Left renal cortex interstitium (tissue), 4 donors: ENCODE data around the gene MAS1. TPM values are rescaled to one million over a fixed set of nuclear protein-coding genes. Genes with fewer than 3 reads are reported as not detected.
"Not testable (repeated sequence)": the region's sequence is repeated elsewhere in the genome, so short reads cannot be mapped to it uniquely, and the experiment has no call there.

Experiments used
- DNase-seq, 4 donors: peaks; one replicate each; pipeline ENCODE4 v3.0.0-alpha.2; 2013; ENCODE audit warnings: low read depth in 4 of 4, low spot score in 2 of 4, missing footprints in 1 of 4
- polyA plus RNA-seq, 4 donors: library from polyadenylated mRNA; unstranded; fragments of 120-200 nt; gene quantifications; one replicate each; pipeline ENCODE4 v1.2.1, GENCODE V29; 2013; ENCODE audit not compliant: insufficient read length in 4 of 4

The MAS1 gene
- polyA plus RNA-seq, result under 1 TPM in 3 of 4 donors, not detected in 1; 0.03 to 0.06 (median 0.04) TPM

DNA sequence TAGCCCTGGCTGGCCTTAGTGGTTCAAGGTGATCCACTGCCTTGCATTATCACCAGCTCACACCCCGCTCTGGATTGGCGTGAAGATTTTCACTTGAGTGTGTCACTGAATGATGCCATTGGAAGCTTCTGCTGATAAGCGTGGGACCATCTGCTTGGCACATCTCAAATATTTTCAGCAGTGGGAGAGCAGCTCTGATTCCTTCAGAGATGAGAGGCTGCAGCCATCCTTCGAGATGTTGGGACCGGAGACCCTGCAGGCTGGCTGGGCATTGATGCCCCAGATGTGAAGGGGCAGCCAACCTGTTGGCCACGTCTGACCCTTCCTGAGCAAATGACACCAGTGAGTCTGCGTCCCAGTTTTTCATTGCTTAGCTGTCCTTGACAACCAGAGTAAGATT, at the start of gene MAS1:
TSS of gene MAS1 (plus strand) at position 197 of the 400 bp plus-strand sequence. CDS start 15,968 bp downstream, outside the sequence.
- DNase-seq, result no peak

GRCh38 chr6:159842035-159842434, 48.8 kb upstream of the MAS1 start:
- DNase-seq, result no peak

DNA sequence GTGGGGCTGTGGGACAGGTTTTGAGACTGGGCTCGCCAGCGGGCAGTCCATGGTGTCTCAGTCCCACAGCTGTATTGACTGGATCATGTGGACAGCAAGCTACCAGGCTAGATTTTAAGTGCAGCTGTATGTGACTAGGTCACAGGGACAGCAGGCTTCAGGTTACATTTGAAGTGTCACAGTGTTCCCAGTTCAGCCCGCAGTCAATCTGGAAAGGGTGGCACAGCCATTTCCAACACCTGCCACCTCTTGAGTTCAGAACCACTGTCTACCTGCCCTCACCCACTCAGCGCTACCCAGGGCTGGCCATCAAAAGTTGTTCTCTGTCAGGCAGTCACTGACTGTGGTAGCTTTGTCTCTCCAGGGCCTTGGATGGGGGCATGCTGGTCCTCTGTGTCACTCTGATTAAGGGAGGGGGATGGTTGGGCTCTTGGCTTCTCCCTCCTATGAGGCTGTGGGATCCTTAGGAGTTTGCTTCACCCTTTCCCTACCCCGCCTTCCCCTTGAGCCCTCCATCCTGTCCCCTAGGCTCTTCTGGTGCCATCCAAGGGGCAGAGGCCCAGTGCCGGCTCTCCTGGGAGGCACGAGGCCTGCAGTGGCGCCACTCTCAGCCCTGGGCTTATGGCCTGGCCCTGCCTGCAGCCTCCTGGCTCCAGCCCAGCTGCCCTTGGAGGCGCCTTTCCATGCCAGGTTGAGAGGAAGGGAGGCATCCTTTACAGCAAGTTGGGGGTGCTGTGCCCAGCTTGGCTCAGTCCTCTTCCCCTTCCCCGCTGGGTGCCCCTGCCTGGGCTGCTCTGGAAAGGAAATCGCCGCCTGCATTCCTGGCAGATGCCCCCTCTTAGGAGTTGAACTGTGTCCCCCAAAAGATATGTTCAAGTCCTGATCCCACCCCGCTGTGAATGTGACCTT, 45.8 kb upstream of the MAS1 start:
- DNase-seq, result no peak

DNA sequence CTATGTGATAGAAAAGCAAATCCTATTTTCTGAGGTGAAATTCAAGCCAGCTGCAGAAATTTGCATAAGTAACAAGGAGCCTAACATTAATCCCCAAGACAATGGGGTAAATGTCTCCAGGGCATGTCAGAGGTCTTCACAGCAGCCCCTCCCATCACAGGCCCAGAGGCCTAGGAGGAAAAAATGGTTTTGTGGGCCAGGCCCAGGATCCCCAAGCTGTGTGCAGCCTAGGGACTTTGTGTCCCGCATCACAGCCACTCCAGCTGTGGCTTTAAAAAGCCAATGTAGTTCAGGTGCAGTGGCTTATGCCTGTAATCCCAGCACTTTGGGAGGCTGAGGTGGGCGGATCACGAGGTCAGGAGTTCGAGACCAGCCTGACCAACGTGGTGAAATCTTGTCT, 42.2 kb upstream of the MAS1 start:
- DNase-seq, result not testable (repeated sequence)

DNA sequence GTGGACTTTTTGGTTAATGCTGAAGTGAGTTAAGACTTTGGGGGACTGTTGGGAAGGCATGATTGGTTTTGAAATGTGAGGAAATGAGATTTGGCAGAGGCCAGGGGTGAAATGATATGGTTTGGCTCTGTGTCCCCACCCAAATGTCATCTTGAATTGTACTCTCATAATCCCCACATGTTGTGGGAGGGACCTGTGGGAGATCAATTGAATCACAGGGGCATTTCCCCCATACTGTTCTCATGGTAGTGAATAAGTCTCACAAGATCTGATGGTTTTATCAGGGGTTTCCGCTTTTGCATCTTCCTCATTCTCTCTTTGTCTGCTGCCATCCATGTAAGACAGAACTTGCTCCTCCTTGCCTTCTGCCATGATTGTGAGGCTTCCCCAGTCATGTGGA, 40.9 kb upstream of the MAS1 start:
- DNase-seq, result not testable (repeated sequence)

DNA sequence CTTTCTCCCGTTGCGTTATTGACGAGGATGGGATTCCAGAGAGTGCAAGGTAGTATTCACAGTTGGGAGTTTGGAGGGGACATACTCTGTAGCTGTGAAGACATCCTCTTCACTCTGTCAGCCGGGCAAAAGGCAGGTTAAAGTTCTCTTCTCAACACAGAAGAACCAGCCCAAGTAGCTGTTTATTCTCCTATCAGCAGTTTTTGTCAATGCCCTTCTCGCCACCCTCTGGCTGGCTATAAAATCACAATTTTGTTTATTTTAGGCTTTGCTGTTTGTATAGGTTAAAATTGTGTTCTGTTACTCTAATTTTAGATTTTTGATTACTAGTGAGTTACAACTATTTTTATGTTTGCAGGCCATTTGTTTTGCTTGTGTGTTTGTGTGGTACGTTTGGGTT, 37.9 kb upstream of the MAS1 start:
- DNase-seq, result no peak

GRCh38 chr6:159853754-159854153, 37.0 kb upstream of the MAS1 start:
- DNase-seq, result no peak

GRCh38 chr6:159854959-159855358, 35.8 kb upstream of the MAS1 start:
- no peak for DNase-seq

DNA sequence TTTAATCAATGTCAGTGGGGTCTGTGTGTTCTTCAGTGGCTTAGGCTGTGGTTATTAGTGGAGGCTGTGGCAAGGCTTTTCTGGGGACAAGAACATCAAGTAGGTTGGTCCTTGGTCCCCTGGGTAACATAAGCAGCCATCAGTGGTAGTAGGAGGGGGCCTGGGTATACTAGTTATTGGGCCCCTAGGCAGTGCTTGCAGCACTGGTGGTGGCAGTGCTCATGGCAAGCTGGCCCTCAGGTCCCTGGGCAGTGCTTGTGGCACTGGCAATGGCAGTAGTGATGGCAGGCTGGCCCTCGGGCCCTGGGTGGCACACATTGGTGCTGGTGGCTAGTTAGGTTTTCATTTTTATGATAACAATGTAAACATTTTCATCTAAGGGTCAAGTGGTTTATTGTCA, 32.5 kb upstream of the MAS1 start:
- no peak for DNase-seq

DNA sequence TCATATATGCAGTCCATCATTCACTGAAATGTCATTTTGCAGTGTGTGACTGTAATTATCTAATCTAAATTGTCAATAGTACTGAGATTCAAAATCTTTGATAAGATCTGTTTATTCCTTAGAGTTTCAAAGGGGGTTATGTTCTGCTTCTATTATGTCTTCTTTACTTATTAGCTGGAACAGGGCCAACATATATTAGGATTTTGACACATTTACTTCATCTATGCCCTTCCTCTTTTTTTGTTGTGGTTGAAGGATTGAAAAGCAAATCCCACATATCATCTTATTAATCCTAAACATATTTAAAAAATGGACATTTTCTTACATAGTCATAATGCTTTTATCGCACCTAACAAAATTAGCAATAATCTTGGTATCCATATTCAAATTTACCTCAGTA, 30.3 kb upstream of the MAS1 start:
- DNase-seq, result no peak

GRCh38 chr6:159862103-159862502, 28.7 kb upstream of the MAS1 start:
- DNase-seq, result no peak

DNA sequence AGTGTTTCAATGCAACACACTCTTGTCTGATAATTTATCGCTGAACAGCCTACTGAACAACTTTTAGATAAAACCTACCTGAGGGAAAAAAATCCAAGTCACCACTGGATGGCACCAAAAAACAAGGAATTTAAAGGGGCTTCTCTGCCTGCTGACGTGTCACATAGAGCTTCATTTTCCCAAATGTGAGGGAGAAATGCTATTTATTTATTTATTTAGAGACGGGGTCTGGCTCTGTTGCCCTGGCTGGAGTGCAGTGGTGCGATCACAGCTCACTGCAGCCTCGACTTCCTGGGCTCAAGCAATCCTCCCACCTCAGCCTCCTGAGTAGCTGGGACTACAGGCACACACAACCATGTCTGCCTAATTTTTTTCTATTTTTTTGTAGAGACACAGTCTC, 27.4 kb upstream of the MAS1 start:
- DNase-seq, result peak; percentile 20 to 72 (median 34)

- DNase-seq, result no peak
Measured at GRCh38 chr6:159865226-159865920, 25.4 kb upstream of the MAS1 start.

DNA sequence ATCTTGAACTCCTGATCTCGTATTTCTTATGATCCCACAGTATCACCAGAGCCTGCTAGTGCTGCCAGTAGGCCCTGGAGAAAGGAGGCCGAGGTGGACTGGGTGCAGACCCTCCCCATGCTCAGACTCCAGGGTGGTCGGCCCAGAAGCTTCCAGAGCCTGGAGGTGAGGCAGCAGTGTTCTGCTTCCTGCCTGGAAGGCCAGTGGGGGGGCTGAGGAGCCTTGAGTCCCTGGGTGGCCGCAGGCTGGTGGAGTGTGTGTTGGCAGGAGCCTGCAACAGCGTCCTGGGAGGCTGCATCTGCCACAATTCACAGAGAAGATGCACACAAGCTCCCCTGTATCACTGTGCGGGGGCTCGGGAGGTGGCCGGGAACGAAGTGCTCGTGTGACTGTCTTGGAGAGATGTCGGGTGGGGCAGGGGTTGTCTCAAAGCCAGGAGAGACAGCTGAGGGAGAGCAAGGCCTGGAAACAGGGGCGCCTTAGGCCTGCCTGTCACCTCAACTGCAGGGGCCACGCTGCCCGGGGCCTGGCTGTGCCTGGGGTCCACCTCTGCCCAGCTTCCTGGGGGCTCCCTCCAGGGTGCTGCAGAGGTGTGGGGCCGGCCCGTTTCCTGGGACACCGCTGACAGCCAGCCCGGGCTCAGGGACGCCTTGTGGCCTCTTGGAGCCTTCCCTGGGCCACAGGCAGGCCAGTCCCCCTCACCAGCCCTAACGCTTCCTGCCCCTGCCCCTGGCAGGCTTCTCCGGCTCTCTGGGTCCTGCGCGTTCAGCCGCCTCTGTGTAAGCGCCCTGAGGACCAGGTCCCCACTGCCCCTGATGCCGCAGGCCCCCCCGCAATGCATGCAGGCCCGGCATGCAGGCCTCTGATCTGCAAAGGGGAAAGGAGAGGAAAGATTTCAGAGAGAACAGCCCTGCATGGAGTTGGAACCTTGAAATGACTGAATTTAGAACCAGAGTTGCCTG, 24.2 kb upstream of the MAS1 start:
- DNase-seq, result no peak

GRCh38 chr6:159871241-159871640, 19.5 kb upstream of the MAS1 start:
- no peak for DNase-seq

DNA sequence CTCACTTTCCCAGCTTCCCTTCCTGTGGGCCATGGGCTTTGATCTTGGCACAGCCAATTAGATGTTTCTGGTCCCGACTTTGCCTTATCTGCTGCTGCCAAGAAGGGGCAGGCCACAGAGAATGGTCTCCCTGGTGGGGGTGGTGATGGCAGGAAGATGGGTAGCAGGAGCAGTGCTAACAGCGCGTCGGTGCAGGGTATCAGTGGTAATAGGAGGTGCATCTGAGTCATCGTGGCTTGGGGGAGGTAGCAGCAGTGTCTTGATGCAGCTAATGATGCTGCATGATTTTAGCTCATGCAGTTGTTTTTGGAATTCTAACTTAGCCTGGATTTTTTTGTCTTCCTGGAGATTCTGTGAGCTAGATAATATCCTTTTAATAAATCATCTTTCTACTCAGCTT, 18.9 kb upstream of the MAS1 start:
- DNase-seq, result no peak

DNA sequence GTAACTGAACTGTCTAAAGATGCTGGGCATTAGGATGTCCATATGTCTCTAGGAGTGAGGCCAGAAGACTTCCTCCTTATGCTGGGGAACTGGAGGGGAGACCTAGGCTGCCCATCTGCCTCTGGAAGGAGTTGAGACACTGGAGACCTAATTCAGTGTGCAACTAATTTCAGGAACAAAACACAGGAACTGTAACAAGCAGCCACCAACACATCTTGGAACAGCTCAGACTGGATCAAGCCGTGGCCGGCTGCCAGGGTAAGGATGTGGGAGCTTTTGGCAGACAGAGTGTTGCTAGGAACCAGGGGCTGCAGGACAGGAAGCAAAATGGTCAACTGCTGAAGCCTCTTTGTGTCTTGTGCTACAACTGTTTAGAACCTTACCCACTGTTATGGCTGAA, 16.4 kb upstream of the MAS1 start:
- DNase-seq, result no peak

DNA sequence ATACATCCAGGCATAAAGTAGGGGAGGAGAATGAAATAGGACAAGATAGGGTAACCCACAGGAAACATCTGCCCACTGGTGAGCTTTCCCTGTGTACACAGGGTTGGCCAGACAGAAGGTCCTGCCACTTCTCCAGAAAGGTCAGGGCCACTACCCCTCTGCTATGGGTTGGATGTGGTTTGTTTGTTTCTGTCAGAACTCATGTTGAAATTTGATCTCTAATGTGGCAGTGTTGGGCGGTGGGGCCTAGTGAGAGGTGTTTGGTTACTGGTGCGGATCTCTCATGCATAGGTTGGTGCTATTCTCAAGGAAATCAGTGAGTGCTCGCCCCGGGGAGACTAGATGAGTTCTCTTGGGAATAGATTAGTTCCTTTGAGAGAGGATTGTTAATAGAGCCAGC, 15.6 kb upstream of the MAS1 start:
- peak in 1 of 4 donors; percentile 15 for DNase-seq

DNA sequence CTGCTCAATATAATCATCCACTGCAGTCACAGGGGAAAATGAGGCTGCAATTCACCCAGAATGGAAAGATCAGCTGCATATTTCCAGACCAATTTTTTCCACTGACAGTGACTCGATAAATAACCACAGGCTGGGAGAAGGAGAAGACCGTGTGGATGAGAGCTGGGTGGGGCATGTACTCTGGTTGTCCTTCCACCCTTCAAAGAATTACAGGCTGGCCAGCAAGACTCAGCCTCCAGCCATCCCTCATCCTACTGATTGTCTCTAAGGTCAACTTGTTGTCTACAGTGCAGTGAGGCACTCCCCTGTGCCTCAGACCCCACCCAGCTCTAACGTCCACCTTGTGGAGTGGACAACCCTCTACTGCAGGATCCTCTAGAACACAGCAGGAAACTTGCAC, 14.5 kb upstream of the MAS1 start:
- no peak for DNase-seq

DNA sequence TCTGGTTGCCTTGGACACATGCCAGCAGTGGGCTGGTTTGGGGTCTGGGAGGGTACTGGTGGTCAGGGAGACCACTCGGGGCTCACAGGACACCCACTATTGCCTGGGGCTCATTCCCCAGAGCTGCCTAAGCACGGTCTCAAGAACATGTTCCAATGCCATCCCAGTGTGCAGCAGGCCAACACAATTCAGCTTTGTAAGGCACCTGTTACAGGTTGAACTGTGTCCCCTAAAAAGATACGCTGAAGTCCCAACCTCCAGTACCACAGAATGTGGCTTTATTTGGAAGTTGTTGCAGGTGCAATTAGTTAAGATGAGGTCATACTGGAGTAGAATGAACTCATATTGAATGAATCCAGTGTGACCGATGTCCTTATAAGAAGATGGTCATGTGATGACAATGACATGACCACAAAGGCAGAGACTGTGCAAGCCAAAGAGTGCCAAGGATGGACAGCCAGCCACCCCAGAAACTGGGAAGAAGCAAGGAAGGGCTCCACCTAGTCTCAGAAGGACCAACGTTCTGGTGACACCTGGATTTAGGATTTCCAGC, 13.5 kb upstream of the MAS1 start:
- no peak for DNase-seq
